Lower leg skin (tissue), 3 donors: ENCODE measurements around the gene ACP4.

Experiments used
- CTCF ChIP-seq, 3 donors: fragments of 450-650 bp; IDR thresholded peaks; one replicate each; pipeline ENCODE4 v1.5.1; 2016; ENCODE audit warnings: antibody characterized with exemption in 3 of 3, mild to moderate bottlenecking in 3 of 3, moderate library complexity in 2 of 3
- POLR2A ChIP-seq, 2 donors: fragments of 450-650 bp; IDR thresholded peaks; one replicate each; pipeline ENCODE4 v1.6.1; 2016 to 2017; ENCODE audit warnings: antibody characterized with exemption in 2 of 2, mild to moderate bottlenecking in 1 of 2, moderate library complexity in 1 of 2

GRCh38 chr19:50822661-50823208 is 32.5 kb downstream of the ACP4 start:
- TF ChIP-seq CTCF (IDR thresholded peaks at IDR 0.05) (no peak), POLR2A (IDR thresholded peaks at IDR 0.05) (no peak)
